AG09309 (cell line): ENCODE results near the gene PPP1R8.
"Not testable (repeated sequence)": the region's sequence is repeated elsewhere in the genome, so short reads cannot be mapped to it uniquely, and the experiment has no call there.

Experiments used
- DNase-seq: peaks from one replicate; pipeline ENCODE4 v3.0.0-alpha.2; 2010; ENCODE audit warnings: low read depth
- H3K4me3 ChIP-seq: 2 replicates; pipeline ENCODE4 v1.5.1; 2011; ENCODE audit warnings: mild to moderate bottlenecking, low read depth, low read length, moderate library complexity; ENCODE audit not compliant: control insufficient read depth
- CTCF ChIP-seq: IDR thresholded peaks from 2 replicates; pipeline ENCODE4 v1.5.1; 2011; ENCODE audit warnings: mild to moderate bottlenecking, low read depth, low read length, inconsistent platforms; ENCODE audit not compliant: insufficient read depth, control insufficient read depth; ENCODE audit errors: missing control alignments

Gene PPP1R8

GRCh38 chr1:27795601-27796000, 35.0 kb upstream of the PPP1R8 start:
- H3K4me3 ChIP-seq = no peak overlapping the region
- DNase-seq = no peak
- no peak for TF ChIP-seq CTCF

- DNase-seq = no peak
- H3K4me3 ChIP-seq = no peak overlapping the region
- no peak for TF ChIP-seq CTCF
Observed at GRCh38 chr1:27804791-27805190, 25.8 kb upstream of the PPP1R8 start.

- no peak for TF ChIP-seq CTCF
- H3K4me3 ChIP-seq = no peak overlapping the region
- DNase-seq = no peak
Observed at GRCh38 chr1:27806758-27807157, 23.8 kb upstream of the PPP1R8 start.

DNA sequence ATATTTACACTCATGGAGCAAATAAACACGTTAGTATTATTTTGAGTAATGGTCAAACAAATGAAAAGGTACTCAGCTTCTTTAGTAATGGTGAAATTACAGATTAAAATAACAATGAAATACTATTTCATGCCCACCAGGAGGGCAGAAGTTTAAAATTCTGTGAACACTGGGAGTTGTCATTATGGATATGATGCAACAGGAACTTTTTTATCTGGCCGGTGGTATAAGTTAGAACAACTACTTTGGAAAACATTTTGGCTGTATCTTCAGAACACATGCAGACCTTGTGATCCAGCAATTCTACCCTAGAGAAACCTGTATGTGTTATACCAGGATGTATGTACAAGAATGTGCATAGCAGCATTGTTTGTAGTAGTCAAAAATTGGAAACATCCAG, 23.2 kb upstream of the PPP1R8 start:
- TF ChIP-seq CTCF = no peak
- H3K4me3 ChIP-seq = no peak overlapping the region
- no peak for DNase-seq

DNA sequence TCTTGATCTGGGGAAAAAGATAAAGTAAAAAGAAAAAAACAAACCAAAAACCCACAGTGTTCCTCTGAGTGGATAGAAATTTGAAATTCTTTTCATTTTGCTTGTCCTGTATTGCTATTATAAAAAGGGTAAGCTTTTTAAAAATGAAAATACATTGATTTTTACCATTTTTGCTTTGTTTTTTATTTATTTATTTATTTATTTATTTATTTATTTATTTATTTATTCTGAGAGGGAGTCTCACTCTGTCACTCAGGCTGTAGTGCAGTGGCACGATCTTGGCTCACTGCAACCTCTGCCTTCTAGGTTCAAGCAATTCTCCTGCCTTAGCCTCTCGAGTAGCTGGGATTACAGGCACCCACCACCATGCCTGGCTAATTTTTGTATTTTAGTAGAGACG, 22.5 kb upstream of the PPP1R8 start:
- DNase-seq = not testable (repeated sequence)

DNA sequence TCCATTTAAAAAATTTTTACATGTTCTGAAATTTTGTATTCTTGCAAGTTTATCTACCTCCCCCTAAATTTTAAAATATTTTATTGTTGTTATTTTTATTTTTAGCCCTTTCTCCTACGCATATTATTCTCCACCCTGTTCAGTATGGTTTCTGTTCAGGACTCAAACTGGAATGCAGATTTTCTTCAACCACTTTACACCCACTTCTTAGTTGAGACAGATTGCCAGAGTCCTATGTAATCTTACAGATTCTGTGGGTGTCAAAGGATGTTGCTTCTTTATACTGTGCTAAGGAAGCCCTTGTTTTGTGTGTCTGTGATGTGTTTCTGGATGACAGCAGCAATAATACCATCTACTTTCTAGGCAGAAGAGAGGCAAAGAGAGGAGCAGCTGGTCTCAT, 20.7 kb upstream of the PPP1R8 start:
- no peak for TF ChIP-seq CTCF
- no peak overlapping the region for H3K4me3 ChIP-seq
- DNase-seq = no peak

More for the DNA sequence above, 22.5 kb upstream of the PPP1R8 start:
- H3K4me3 ChIP-seq = not testable (repeated sequence)

DNA sequence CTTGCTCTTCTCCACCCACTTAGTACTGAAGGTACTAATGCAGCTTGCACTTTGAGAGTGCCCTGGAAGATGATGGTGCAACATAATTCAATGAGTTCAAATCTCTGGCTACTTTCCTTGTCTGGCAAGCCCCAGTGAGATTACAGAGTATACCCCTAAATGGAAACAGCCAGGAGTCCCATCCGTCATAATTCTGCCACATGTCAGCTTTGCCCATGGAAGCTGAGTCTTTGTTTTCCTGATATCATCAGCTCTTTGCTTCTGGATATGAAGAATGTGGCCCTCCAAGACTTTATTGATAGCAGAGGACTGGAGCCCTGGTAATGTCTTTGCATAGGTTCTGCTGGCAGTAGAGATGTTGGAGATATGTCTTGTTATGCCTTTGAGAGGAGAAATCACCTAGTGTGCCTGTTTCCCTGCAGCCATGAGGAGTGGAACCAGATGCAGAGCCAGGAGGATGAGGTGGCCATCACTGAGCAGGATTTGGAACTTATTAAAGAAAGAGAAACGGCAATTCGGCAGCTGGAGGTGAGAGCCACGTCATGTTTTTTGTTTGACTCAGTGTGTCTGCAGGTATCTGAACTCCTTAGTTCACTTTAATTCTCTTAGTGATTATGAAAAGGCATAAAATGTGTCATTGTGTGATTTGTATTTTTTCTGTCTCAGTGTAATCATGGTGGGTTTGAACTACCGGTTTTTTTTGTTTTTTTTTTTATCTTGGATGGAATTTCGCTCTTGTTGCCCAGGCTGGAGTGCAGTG, 18.7 kb upstream of the PPP1R8 start:
- no peak overlapping the region for H3K4me3 ChIP-seq
- TF ChIP-seq CTCF = no peak
- no peak for DNase-seq
